HG03039 (cell line): ENCODE results near the gene BOD1.
"Not testable (repeated sequence)": the region's sequence is repeated elsewhere in the genome, so short reads cannot be mapped to it uniquely, and the experiment has no call there.

Source experiments
- ATAC-seq: cut with Tn5 transposase; IDR thresholded peaks from one replicate; pipeline ENCODE4 v1.9.1; 2021; ENCODE audit warnings: mild to moderate bottlenecking, moderate library complexity; ENCODE audit not compliant: unreplicated experiment

BOD1 gene

DNA sequence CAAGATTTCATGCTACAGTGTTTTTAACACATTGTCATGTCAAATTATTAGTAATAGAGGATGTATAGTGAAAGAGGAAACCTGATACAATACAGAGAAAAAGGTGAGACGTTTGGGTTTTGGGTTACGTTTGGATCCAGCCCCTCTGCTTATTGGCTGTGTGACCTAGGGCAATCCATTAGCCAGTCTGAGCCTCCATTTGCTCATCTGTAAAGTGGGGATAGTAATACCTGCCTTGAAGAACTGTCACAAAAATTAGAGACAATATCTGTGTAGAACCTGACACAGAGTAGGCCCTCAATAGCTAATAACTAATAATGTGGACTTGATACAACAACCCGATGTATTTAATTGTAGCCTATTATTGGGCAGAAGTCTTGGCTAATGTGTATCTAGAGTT, 4.3 kb upstream of the BOD1 start:
- ATAC-seq, result no peak

DNA sequence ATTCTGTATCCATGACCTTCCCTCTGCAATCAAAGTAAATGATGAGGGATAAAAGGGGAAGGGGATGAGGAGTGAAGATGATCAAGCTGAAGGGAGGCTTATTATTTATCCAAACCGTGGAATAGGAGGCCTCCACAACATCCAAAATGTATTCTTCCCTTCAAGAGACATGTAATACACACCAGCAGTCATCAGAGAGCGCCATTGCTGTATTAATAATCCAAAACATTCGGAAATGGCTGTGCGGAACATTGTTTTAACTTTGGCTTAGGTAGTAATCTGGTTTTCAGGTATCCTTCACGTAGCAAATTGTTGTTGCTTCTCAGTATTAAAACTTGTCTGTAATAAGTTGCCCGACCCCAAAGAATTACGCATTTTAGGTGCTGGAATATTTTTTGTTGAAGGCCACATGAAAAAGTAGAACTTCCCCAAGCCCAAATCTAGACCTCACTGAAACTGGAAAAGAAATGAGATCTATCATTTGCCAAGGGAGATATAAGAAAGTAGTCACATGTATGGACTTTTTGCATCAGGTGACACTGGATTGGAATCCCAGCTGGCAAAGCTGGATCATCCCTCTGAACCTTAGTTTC, 2.6 kb upstream of the BOD1 start:
- no peak for ATAC-seq

GRCh38 chr5:173615884-173616576, 420 bp downstream of the BOD1 start:
- peak; percentile 36 for ATAC-seq

DNA sequence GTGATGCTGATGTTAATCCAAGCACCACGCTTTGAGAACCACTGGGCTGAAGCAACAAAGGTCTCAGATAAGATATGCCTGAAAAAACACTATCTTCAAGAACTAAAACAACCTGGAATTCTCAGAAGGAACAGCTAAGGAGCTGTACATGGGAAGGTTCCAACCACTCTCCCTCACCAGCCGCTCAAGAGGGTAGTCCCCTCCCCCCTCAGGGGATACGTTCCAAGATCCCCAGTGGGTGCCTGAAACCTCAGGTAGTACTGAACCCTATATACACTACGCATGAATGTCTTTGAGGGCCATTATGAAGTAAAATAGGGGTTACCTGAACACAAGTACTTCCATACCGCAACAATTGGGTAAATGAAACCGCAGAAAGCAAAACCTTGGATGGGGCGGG, 1.9 kb downstream of the BOD1 start:
- ATAC-seq, result no peak

DNA sequence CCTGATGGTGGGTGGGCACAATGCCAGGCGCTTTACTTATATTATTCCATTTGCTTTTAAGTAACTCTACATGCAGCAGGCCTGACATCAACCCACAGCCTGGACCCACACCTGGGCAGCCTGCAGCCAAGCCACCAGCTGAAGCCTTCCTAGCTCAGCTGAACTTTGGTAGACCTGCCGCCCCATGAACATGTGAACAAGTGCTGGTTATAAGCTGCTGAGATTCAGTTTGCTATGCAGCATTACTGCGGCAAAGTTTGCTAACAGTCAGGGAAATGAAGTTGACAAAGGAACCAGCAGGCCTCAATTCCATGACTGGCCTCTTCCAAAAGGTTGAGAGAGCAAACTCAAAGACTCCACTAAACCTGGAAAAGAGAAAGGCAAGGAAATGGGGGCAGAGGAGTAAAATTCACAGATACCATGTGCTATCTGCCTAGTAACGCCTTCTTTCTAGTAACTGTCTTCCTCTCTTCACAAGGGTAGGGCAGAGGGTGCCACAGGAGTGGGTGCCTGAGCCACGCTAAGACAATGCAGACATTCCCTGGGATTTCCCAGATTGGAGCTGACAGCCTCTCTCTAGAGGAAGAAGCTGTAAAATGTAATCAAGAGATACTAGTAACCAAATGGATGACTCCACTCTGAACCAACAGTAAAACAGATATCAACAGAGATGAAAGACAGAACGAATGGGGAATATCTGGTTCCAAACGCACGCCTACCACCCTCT, 2.9 kb downstream of the BOD1 start:
- ATAC-seq, result no peak

DNA sequence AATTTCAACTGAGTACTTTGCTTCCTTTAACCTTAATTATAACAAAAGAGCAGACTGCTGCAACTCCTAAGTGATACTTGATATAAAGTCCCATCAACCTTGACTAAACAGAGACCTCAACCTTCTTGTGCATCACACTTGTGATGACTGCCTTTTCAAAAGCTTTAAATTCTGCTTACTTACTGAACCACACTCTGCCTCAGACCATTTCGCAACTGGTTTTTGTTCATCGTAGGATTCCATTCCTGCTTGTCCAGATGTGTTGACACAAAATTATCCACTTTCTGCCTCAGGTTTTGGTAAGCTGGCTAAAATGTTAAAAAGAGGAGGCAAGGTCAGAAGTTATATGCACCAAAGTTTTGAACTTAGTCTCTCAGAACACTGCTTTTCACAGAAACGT, 3.5 kb downstream of the BOD1 start:
- ATAC-seq, result no peak

- ATAC-seq, result no peak
Measured at GRCh38 chr5:173611706-173612105, 4.7 kb downstream of the BOD1 start.

DNA sequence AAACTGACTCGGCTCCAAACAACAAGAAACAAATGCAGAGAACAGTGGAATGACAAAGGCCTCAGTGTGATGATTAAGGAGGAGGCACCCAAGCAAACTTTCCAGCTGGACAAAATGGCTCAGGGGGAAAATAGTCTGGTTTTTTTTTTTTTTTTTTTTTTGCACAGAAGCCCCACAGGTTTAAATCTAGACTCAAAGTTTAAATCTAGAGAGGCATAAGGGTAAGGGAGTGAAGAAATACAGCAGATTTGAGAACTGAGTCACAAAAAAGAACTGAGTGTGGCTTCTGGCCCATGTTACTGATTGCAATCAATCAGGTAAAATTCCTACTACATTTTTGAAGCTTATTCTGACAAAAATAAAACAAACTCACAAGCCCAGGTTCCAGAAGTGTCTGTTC, 12.3 kb downstream of the BOD1 start:
- no peak for ATAC-seq

- no peak for ATAC-seq
Measured at GRCh38 chr5:173602423-173602822, 14.0 kb downstream of the BOD1 start.

GRCh38 chr5:173598686-173599085, 17.8 kb downstream of the BOD1 start:
- ATAC-seq, result no peak

DNA sequence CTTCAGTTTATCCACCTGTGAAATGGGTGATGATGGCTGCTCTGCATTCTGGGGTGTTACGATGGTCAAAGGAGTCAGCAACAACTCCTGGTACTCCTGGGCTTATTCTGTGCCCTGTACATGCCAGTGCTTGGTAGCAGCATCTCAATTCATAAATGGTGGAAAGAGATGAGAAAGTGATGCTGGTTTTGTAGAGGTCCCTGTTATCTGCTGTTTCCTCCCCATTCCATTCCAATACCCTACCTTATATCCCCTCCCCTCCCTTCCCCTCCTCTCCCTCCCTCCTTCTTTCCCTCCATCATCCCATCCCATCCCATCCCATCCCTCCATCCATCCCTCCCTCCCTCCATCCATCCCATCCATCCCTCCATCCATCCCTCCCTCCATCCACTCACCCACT, 19.1 kb downstream of the BOD1 start:
- no peak for ATAC-seq

DNA sequence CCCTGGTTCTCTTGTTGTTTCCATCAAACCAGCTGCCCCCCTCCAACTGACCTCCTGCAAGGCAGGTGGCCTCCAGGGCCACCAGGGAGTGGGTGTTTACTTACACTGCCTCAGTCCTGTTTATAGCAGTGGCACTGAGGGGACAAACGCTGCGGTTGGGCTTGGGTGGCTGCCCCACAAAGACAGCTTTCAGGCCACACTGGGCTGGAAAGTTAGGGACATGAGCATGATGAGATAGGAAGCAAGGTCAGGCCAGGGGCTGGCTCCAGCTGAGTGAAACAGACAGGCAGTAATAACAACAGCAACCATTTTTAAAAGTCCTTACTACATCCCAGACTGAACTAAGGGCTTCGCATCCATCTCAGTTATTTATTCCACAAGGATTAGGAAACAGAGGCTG, 20.6 kb downstream of the BOD1 start:
- ATAC-seq, result no peak

DNA sequence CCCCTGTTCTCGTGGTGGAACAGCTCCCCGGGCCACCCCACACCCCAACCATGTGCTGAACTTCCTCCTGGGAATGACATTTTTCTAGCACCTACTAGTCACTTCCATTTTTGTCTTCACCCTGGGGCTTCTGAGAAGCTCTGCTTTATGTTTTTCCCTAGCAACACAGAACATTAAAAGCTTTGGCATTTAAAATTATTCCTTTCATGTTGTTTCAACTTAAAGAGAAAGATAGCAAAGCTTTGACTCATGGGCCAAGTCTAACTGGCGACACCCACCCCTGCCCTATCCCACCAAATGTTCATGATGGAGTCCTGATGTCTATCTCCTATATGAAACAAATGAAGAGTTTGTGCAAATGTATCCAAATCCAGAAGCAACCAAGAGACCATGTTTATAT, 22.4 kb downstream of the BOD1 start:
- no peak for ATAC-seq

DNA sequence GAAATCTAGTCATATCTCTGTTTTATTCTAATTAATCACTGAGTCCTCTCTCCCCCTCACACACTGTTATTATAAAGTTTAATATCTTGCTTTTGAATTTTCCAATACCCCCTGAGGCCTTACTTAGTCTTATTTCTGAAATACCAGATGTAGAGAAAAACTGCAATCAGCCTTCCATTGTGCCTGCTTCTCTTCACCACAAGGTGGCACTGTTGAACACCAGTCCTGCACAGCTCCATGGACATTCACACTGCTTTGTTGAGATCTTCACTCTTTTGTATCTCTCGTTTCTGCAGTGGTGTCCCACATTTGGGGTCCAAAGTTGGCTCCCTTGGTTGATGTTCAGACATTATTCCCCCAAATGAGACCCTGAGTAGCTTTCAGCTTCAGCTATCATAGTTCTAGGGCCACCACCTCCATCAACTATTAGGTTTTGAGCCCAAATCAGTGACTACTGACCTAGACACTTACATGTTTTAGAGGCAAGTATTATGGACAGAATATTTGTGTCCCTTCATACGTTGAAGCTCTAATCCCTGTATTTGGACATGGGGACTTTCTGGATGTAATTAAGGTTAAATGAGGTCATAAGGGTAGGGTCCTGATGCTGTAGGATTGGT, 24.3 kb downstream of the BOD1 start:
- no peak for ATAC-seq

DNA sequence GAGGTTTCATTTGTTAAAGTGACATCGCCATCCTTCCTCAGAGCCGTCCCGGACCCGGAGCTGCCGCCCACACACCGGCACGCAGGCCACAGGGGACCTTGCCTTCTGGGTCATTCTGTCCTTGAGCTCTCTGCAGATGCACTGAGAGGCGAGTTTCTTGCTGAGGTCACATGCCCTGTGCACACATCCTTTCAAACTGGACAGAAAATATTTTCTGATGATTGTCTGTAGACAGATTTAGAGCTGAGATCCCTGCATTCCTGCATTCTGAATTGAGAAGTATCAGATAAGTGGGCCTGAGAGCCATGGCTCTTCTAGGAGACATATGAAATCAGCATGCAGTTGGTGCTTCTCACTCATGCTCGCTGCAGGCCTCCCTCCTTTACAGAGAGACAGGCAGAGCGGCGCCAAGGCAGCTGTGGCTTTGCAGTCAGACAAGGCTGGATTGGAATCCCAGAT, 25.4 kb downstream of the BOD1 start:
- ATAC-seq, result no peak

- no peak for ATAC-seq
Measured at GRCh38 chr5:173590436-173591055, 25.9 kb downstream of the BOD1 start.

- not testable (repeated sequence) for ATAC-seq
Measured at GRCh38 chr5:173586133-173586532, 30.3 kb downstream of the BOD1 start.

GRCh38 chr5:173583346-173583745, 33.1 kb downstream of the BOD1 start:
- ATAC-seq, result no peak

DNA sequence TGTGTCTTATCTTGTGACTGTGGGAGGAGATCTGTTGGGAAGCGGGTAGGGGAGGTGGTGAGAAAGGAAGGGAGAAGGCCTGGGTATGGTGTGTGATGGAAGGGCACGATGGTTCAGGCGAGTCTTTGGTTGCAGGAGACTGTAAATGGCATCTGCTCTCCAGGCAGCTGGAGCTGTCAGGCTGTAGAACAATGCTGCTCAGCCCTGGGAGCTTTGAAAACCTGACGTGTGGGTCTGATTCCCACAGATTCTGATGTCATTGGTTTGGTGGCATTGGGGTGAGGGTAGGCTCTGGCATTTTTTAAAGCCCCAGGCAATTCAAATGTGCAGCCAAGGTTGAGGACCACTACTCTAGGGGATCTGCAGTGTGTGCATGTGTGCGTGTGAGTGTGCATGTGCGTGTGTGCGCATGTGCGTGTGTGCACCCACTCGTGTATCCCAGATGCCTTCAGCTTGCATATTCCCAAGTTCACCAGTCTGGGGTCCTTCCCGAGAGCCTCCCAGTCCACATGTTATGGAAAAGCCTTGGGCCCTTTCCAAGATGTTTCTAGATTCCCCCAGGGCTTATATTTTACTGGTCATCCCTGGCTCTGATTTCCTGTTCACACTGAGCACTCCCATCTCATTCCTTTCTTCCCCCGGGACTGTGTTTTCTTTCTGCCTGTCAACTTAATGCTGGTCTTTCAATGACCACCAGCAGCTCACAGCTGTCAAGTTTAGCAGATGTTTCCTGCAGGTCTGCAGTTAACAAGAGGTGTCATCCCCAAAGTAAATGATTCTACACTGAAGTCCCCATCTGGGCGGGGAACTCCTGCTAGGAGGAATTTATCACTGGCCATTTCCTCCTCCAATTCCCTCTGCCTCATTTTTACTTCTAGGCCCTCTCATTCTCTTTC, 34.0 kb downstream of the BOD1 start:
- ATAC-seq, result no peak
